ENCODE measurements around the gene ACBD6.

Gene ACBD6

GRCh38 chr1:180542838-180543145 lies 40.4 kb upstream of the ACBD6 start:
- H3K4me1 ChIP-seq (ENCODE audit: control insufficient read depth, low read length): no peaks in the 10 kb centered on the region
- no peaks in the 10 kb centered on the region for H3K9me3 ChIP-seq (ENCODE audit: control insufficient read depth, insufficient read depth, low read length)
- H3F3A ChIP-seq (ENCODE audit: control insufficient read depth, insufficient read depth): no peaks in the 10 kb centered on the region
- no peaks in the 10 kb centered on the region for H3K9me2 ChIP-seq (replicated peaks; ENCODE audit: control insufficient read depth, low read length)
- H4K20me1 ChIP-seq (ENCODE audit: control insufficient read depth, insufficient read depth, low read depth, low read length): no peaks in the 10 kb centered on the region
- no peak overlapping the region for H3K4me2 ChIP-seq (ENCODE audit: low read length)
- H3K36me3 ChIP-seq (ENCODE audit: control insufficient read depth, low read length): no peaks in the 10 kb centered on the region
- H3K27ac ChIP-seq (ENCODE audit: low read depth, low read length): no peak overlapping the region
- no peaks in the 10 kb centered on the region for H3K79me2 ChIP-seq (ENCODE audit: control insufficient read depth, low read length)
- TF ChIP-seq CTCF (IDR thresholded peaks at IDR 0.05; ENCODE audit: low read depth, low read length, poor library complexity, severe bottlenecking) (no peak), EZH2phosphoT487 (IDR thresholded peaks at IDR 0.05; ENCODE audit: borderline replicate concordance, low read length) (no peak)
- no peak overlapping the region for H3K4me3 ChIP-seq (ENCODE audit: low read length)
- peaks cover 16% of the 10 kb centered on the region for H3K27me3 ChIP-seq (ENCODE audit: control insufficient read depth, low read length)

- H3K9me3 ChIP-seq (ENCODE audit: control insufficient read depth, insufficient read depth, low read length): no peaks in the 10 kb centered on the region
- H4K20me1 ChIP-seq (ENCODE audit: control insufficient read depth, insufficient read depth, low read depth, low read length): no peaks in the 10 kb centered on the region
- H3K27ac ChIP-seq (ENCODE audit: low read depth, low read length): no peak overlapping the region
- H3K79me2 ChIP-seq (ENCODE audit: control insufficient read depth, low read length): no peaks in the 10 kb centered on the region
- H3K4me2 ChIP-seq (ENCODE audit: low read length): no peak overlapping the region
- H3K4me1 ChIP-seq (ENCODE audit: control insufficient read depth, low read length): no peaks in the 10 kb centered on the region
- H3K27me3 ChIP-seq (ENCODE audit: control insufficient read depth, low read length): peaks cover 17% of the 10 kb centered on the region
- TF ChIP-seq EZH2phosphoT487 (IDR thresholded peaks at IDR 0.05; ENCODE audit: borderline replicate concordance, low read length) (no peak), CTCF (IDR thresholded peaks at IDR 0.05; ENCODE audit: low read depth, low read length, poor library complexity, severe bottlenecking) (no peak)
- no peaks in the 10 kb centered on the region for H3K9me2 ChIP-seq (replicated peaks; ENCODE audit: control insufficient read depth, low read length)
- H3F3A ChIP-seq (ENCODE audit: control insufficient read depth, insufficient read depth): no peaks in the 10 kb centered on the region
- H3K4me3 ChIP-seq (ENCODE audit: low read length): no peak overlapping the region
- no peaks in the 10 kb centered on the region for H3K36me3 ChIP-seq (ENCODE audit: control insufficient read depth, low read length)
These were observed 39.9 kb upstream of the ACBD6 start for GRCh38 chr1:180542113-180542837.

GRCh38 chr1:180540697-180541594 lies 38.6 kb upstream of the ACBD6 start:
- Histone ChIP-seq H3K27me3 (ENCODE audit: control insufficient read depth, low read length) (peaks cover 24% of the 10 kb centered on the region), H3K79me2 (ENCODE audit: control insufficient read depth, low read length) (no peaks in the 10 kb centered on the region), H3K4me2 (ENCODE audit: low read length) (no peak overlapping the region), H3K36me3 (ENCODE audit: control insufficient read depth, low read length) (no peaks in the 10 kb centered on the region), H4K20me1 (ENCODE audit: control insufficient read depth, insufficient read depth, low read depth, low read length) (no peaks in the 10 kb centered on the region), H3K4me1 (ENCODE audit: control insufficient read depth, low read length) (no peaks in the 10 kb centered on the region), H3F3A (ENCODE audit: control insufficient read depth, insufficient read depth) (no peaks in the 10 kb centered on the region), H3K9me3 (ENCODE audit: control insufficient read depth, insufficient read depth, low read length) (no peaks in the 10 kb centered on the region), H3K27ac (ENCODE audit: low read depth, low read length) (no peak overlapping the region), H3K9me2 (replicated peaks; ENCODE audit: control insufficient read depth, low read length) (no peaks in the 10 kb centered on the region), H3K4me3 (ENCODE audit: low read length) (no peak overlapping the region)
- TF ChIP-seq EZH2phosphoT487 (IDR thresholded peaks at IDR 0.05; ENCODE audit: borderline replicate concordance, low read length) (no peak), CTCF (IDR thresholded peaks at IDR 0.05; ENCODE audit: low read depth, low read length, poor library complexity, severe bottlenecking) (no peak)

Data from DOHH2 (cell line).